Measurements from ENCODE around the gene PAM16.

DNA sequence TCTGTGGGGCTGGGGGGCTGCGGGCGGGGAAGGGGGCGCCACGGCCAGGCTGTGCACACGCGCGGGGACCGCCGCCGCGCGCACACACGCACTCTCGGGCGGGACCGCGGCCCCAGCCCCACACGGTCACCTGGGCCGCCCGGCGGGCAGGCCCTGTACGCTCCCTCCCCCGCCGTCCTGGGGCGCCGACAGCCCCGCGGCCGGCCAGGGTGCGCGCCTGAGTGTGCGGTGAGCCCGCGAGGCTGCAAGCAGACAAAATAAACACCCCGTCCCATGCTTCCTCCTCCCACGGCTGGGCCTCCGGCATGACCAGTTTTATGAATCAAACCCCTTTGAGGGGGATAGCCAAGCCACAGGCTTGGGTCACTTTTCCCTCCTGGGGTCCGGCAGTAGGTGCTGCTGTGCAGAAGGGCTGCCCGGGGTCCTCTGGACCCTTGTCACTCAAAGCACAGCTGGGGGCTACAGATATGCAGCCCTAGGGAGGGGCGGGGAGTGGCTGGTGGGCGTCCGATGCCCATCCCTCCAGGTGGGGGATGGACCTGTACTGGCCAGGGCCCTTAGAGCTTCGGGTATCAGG, 21.0 kb upstream of the PAM16 start:
- no peak for TF ChIP-seq RAD21 (IDR thresholded peaks at IDR 0.05)
- TF ChIP-seq, protein P1, sequence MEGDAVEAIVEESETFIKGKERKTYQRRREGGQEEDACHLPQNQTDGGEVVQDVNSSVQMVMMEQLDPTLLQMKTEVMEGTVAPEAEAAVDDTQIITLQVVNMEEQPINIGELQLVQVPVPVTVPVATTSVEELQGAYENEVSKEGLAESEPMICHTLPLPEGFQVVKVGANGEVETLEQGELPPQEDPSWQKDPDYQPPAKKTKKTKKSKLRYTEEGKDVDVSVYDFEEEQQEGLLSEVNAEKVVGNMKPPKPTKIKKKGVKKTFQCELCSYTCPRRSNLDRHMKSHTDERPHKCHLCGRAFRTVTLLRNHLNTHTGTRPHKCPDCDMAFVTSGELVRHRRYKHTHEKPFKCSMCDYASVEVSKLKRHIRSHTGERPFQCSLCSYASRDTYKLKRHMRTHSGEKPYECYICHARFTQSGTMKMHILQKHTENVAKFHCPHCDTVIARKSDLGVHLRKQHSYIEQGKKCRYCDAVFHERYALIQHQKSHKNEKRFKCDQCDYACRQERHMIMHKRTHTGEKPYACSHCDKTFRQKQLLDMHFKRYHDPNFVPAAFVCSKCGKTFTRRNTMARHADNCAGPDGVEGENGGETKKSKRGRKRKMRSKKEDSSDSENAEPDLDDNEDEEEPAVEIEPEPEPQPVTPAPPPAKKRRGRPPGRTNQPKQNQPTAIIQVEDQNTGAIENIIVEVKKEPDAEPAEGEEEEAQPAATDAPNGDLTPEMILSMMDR (IDR thresholded peaks at IDR 0.05; ENCODE audit: low read depth, low read length, missing input control): no peak
- TF ChIP-seq, protein P2, sequence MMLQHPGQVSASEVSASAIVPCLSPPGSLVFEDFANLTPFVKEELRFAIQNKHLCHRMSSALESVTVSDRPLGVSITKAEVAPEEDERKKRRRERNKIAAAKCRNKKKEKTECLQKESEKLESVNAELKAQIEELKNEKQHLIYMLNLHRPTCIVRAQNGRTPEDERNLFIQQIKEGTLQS (IDR thresholded peaks at IDR 0.05): no peak
- TF ChIP-seq, protein P3, sequence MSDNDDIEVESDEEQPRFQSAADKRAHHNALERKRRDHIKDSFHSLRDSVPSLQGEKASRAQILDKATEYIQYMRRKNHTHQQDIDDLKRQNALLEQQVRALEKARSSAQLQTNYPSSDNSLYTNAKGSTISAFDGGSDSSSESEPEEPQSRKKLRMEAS (IDR thresholded peaks at IDR 0.05): no peak
- TF ChIP-seq JUND (IDR thresholded peaks at IDR 0.05): no peak
- TF ChIP-seq TAF1 (conservative IDR thresholded peaks at IDR 0.05): no peak
- TF ChIP-seq HNF4A (conservative IDR thresholded peaks at IDR 0.05): no peak
- TF ChIP-seq, protein P4, sequence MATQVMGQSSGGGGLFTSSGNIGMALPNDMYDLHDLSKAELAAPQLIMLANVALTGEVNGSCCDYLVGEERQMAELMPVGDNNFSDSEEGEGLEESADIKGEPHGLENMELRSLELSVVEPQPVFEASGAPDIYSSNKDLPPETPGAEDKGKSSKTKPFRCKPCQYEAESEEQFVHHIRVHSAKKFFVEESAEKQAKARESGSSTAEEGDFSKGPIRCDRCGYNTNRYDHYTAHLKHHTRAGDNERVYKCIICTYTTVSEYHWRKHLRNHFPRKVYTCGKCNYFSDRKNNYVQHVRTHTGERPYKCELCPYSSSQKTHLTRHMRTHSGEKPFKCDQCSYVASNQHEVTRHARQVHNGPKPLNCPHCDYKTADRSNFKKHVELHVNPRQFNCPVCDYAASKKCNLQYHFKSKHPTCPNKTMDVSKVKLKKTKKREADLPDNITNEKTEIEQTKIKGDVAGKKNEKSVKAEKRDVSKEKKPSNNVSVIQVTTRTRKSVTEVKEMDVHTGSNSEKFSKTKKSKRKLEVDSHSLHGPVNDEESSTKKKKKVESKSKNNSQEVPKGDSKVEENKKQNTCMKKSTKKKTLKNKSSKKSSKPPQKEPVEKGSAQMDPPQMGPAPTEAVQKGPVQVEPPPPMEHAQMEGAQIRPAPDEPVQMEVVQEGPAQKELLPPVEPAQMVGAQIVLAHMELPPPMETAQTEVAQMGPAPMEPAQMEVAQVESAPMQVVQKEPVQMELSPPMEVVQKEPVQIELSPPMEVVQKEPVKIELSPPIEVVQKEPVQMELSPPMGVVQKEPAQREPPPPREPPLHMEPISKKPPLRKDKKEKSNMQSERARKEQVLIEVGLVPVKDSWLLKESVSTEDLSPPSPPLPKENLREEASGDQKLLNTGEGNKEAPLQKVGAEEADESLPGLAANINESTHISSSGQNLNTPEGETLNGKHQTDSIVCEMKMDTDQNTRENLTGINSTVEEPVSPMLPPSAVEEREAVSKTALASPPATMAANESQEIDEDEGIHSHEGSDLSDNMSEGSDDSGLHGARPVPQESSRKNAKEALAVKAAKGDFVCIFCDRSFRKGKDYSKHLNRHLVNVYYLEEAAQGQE (IDR thresholded peaks at IDR 0.05): no peak
- TF ChIP-seq EGR1 (IDR thresholded peaks at IDR 0.05; ENCODE audit: low read depth in 2 of 2): no peak
- TF ChIP-seq RXRA (IDR thresholded peaks at IDR 0.05): no peak
- TF ChIP-seq FOXA1 (IDR thresholded peaks at IDR 0.05): no peak
- no peak for TF ChIP-seq NR2F2 (IDR thresholded peaks at IDR 0.05)
- TF ChIP-seq, protein P5, sequence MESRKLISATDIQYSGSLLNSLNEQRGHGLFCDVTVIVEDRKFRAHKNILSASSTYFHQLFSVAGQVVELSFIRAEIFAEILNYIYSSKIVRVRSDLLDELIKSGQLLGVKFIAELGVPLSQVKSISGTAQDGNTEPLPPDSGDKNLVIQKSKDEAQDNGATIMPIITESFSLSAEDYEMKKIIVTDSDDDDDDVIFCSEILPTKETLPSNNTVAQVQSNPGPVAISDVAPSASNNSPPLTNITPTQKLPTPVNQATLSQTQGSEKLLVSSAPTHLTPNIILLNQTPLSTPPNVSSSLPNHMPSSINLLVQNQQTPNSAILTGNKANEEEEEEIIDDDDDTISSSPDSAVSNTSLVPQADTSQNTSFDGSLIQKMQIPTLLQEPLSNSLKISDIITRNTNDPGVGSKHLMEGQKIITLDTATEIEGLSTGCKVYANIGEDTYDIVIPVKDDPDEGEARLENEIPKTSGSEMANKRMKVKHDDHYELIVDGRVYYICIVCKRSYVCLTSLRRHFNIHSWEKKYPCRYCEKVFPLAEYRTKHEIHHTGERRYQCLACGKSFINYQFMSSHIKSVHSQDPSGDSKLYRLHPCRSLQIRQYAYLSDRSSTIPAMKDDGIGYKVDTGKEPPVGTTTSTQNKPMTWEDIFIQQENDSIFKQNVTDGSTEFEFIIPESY (IDR thresholded peaks at IDR 0.05): no peak
- no peak for TF ChIP-seq SP1 (IDR thresholded peaks at IDR 0.05)
